ENCODE results near the gene TRIM38.

GRCh38 chr6:25965058-25965457, 2.5 kb downstream of the TRIM38 start:
- TF ChIP-seq CTCF (IDR thresholded peaks at IDR 0.05 in 4 of 5, conservative IDR thresholded peaks at IDR 0.05 in 1 of 5) (no peak), POLR2A (IDR thresholded peaks at IDR 0.05) (no peak)
